Cardiac atrium fibroblast (primary cell): Measurements from ENCODE around the gene MFAP2. TPM values are rescaled to one million over a fixed set of nuclear protein-coding genes. Genes with fewer than 3 reads are reported as not detected.

Source experiments
- total RNA-seq: library from RNA; depleted of rRNA; stranded (reverse); fragments of >200 nt; gene quantifications from 2 replicates; pipeline ENCODE4 v1.2.3, GENCODE V29; 2015

MFAP2 gene, protein sequence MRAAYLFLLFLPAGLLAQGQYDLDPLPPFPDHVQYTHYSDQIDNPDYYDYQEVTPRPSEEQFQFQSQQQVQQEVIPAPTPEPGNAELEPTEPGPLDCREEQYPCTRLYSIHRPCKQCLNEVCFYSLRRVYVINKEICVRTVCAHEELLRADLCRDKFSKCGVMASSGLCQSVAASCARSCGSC
- 20.6 and 38.1 TPM in 2 replicates for total RNA-seq

DNA sequence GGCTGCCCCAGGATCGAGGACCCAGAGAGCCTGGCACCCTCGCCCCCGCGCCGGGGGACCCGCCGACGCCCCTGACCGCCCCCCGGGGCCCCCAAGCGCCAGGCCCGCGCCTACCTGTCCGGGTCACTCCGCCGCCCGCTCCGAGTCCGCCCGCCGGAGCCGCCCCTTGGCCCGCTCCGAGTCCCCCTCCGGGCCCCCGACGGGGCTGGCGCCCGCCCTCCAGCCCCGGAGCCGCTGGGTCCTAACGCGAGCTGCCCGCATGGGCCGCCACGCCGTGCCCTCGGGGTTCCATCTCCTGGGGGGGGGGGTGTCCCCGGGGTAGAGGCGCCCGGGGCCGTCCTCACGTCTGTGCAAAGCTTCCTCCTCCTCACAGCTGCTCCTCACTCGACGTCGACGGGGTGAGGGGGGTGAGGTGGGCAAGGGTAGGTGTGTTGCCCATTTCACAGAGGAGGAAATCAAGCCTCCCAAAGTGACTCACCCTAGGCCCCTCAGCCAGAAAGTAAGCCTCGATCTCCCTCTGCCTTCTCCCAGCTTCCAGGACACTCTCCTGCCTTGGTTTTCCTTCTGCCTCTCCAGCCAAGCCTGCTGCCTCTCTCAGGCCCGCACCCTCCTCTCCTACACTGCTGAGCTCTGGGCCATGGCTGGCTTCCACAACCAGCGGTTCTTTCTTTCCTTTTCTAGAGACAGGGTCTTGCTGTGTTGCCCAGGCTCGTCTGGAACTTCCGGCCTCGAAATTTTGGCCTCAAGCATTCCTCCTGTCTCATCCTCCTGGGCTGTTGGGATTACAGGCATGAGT, at the start of gene MFAP2:
MFAP2 (minus strand) TSS at position 148 of the 796 bp plus-strand sequence. CDS start 2,347 bp downstream, outside the sequence.

DNA sequence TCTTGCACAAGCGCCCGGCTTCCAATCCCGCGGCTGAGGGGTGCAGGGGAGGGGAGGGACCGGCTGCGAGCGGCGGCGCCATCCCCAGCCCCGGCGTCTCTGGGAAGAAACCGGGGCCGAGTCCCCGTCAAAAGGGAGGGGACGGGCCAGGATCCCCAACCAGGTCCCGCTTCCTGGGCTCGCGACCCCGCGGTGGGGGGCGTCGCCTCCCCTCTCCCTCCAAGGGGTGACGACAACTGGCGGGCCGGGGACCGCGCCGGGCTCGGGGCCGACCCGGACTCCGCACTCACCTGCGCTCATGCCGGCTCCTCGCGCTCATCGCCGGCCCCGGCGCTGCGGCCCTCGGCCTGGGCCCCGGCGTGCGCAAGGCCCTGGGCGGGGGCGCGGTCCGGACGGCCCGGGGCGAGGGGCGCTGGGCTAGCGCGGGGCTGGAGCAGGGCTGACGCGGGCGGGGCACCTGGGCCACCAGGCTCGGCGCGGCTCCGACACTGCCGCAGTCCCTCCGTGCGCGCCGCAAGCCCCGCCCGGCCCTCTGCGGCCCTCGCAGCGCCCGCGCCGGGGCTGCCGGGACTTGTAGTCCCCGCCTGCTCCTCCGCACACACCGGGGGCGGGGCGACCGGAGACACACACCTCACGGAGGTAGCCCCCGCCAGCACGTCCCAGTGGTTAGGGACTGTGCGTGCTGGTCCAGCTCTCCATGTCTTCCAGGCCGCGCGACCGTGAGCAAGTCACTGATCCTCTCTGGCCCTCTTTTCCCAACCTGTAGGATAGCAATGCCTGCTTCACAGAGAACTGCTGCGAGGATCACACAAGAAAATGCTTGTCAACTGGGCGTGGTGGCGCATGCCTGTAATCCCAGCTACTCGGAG, 31.3 kb upstream of the MFAP2 start, which contains the start of gene ATP13A2:
ATP13A2 (minus strand) TSS at position 490 of the 869 bp plus-strand sequence; CDS start at position 300, 190 bp downstream.

Other genes starting within 250 kb of the MFAP2 start
- gene RNU1-4, start 240.1 kb downstream of the MFAP2 start, total RNA-seq: not detected in 2 replicates
- not detected in 2 replicates for gene RNU1-2, start 84.6 kb downstream of the MFAP2 start, total RNA-seq
- gene CROCC, start 58.7 kb downstream of the MFAP2 start, total RNA-seq: 3.1 and 18.2 TPM in 2 replicates
- 39.9 and 42.1 TPM in 2 replicates for gene ATP13A2, start 31.3 kb upstream of the MFAP2 start, total RNA-seq
- 81.0 and 87.0 TPM in 2 replicates for gene SDHB, start 73.4 kb upstream of the MFAP2 start, total RNA-seq
- not detected in 2 replicates for gene PADI2, start 138.8 kb upstream of the MFAP2 start, total RNA-seq
- gene PADI1, start 224.5 kb upstream of the MFAP2 start, total RNA-seq: not detected in 2 replicates